ENCODE data around the gene ARHGEF1. TPM values are rescaled to one million over a fixed set of nuclear protein-coding genes. Genes with fewer than 3 reads are reported as not detected.

Gene ARHGEF1
- total RNA-seq, result 40.9 and 68.7 TPM in 2 replicates

DNA sequence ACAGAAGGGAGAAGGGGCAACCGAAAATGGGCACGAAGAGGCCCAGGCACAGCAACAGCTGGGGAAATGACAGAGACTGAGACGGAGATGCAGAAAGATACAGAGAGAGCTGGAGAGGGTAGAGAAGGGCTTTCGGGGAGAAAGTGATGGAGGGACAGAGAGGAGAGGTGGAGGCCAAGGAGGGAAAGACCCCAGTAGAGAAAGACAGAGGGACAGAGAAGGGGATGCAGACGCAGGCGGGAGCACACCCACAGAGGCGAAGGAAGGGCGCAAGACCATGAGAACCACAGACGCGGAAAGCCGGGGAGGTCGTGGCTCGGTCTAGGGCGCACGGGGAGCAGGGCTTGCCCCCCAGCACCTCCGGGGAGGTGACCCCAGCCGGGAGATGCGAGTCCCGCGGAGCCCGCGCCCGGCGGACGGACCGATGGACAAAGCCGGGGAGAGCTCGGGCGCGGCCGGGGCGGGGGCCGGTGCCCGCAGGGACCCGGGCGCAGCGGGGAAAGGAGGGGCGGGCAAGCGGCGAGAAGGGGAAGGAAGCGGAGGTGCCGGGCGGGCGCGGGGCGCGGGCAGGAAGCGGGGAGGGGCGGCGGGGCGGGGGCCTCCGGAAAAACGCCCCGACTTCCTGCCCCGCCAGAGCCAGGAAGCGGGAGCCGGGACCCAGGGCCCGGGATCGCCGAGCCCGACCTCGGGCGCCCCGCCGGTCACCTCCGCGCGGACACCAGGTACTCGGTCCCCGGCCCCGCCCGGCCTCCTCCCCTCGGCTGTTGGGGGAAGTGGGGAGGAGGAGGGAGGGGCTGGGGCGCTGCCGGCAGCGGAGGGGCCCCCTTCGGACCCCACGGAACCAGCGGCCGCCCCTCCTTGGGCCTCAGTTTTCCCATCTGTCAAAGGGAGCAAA is at the start of gene ARHGEF1:
Gene ARHGEF1, plus strand, starts transcription at position 617 of the 895 bp plus-strand sequence. CDS start 4,899 bp downstream, outside the sequence.

DNA sequence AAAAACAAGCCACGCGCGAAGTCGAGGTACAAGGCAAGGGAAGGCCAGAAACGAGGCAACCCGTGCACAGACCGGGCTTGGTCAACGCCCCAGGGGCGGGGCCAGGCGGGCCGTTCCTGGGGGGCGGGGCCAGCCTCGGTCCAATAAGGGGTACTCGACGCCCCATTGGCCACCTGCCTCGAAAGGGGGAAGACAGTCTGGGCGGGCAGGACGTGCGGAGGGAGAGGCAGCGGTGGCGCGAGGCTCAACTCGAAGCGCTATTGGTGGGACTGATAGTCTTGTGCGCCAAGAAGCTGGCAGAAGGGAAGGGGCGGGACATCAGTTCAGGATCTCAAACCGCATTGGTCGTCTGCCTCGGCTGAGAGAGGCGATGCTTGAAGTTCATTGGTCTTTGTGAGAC is 38.4 kb upstream of the ARHGEF1 start, which contains the start of gene LYPD4:
Gene LYPD4, minus strand, starts transcription at position 83 of the 400 bp plus-strand sequence. CDS start 5,398 bp downstream, outside the sequence.

GRCh38 chr19:41845001-41845050 is 38.2 kb upstream of the ARHGEF1 start, which contains the start of gene DMRTC2:
Gene DMRTC2 (plus strand): TSS chr19:41845042. CDS start chr19:41847429, 2,387 bp downstream.

GRCh38 chr19:41859618-41860418 is 23.2 kb upstream of the ARHGEF1 start, which contains the start of gene RPS19:
Gene RPS19 (plus strand): TSS chr19:41860255. CDS start chr19:41860775, 520 bp downstream.

DNA sequence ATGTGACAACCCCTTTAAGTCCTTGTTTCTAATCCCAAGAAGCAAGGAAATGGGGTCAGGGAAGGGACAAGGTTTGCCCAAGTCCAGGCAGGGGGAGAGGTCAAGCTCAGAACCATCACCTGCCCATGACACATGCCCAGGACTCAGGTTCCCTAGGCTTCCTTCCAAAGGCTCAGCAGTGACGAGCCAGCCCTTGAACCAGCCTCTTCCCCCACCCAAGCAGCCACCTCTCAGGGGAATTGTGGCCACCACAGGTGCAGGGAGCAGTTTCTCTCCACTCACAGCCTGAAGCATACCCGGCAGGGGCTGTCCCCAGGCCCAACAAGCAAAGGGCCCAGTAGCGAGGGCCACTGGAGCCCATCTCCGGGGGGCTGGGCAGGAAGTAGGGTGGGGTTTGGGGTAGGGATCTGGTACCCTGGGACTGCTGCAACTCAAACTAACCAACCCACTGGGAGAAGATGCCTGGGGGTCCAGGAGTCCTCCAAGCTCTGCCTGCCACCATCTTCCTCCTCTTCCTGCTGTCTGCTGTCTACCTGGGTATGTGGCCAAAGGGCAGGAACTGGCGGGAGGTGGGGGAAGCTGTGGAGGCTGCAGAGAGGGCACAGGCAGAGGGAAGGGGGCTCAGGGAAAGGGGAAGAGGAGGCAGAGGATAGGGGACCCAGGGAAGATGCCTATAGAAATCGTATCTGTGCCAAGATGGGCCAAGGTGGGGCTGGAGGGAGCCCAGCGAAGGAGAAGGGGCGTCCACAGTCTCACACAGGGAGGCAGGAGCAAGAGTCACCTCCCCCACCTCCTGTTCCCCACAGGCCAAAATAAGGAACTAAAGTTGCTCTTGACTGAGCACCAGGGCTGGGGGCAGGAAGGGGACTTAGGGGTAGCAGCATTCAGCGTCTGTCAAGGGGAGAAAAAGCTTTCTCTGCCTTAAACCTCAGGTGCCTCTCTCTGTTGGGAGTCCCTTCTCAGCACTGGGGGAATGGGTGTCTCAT is 5.8 kb upstream of the ARHGEF1 start, which contains the start of gene CD79A:
Gene CD79A, plus strand, starts transcription at position 433 of the 986 bp plus-strand sequence. Its CDS starts 26 bp downstream, at position 459.

DNA sequence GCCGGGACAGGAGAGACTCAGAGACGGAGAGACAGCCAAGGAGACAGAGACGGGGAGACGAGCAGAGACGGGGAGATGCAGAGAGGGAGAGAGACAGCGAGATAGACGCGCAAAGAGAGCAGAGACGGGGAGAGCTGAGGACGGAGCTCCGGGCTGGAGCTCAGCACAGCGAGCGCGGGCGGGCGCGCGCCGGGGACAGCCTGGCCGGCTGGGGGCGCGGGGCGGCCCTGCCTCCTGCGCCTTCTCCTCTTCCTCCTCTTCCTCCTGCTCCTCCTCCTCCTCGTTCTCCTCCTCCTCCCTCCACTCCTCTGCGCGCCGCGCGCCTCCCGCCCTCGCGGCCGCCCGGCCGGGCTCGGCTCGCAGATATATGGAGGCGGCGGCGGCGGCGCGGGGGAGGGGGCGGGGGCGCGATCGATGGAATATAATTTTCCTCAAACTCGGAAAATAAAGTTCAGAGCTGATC is 45.3 kb downstream of the ARHGEF1 start, which contains the start of gene ERFL:
Gene ERFL, minus strand, starts transcription at position 229 of the 463 bp plus-strand sequence. CDS start 15,530 bp downstream, outside the sequence.

Small RNAs within 50 kb of the gene (small RNA-seq; reads per million reads assigned to genes)
- gene MIR6797 (ENCODE audit: low replicate concordance), result 0.13 reads per million

Other genes with a start within 250 kb of the ARHGEF1 start
- not detected in 2 replicates for gene CEACAM7, start 194.9 kb upstream of the ARHGEF1 start, total RNA-seq
- not detected in 2 replicates for gene CEACAM5, start 174.6 kb upstream of the ARHGEF1 start, total RNA-seq
- not detected in 2 replicates for gene CEACAM6, start 127.7 kb upstream of the ARHGEF1 start, total RNA-seq
- gene CEACAM3, start 86.6 kb upstream of the ARHGEF1 start, total RNA-seq, result not detected in 2 replicates
- not detected in 2 replicates for gene LYPD4, start 38.5 kb upstream of the ARHGEF1 start, total RNA-seq
- not detected in 2 replicates for gene DMRTC2, start 38.1 kb upstream of the ARHGEF1 start, total RNA-seq
- 427 and 1,029 TPM in 2 replicates for gene RPS19, start 22.9 kb upstream of the ARHGEF1 start, total RNA-seq
- 0.22 TPM in 1 of 2 replicates, not detected in the other for gene CD79A, start 5.9 kb upstream of the ARHGEF1 start, total RNA-seq
- under 0.01 TPM in 1 of 2 replicates, not detected in the other for gene ERFL, start 45.3 kb downstream of the ARHGEF1 start, total RNA-seq
- 127 and 236 TPM in 2 replicates for gene RABAC1, start 76.1 kb downstream of the ARHGEF1 start, total RNA-seq
- gene ATP1A3, start 111.0 kb downstream of the ARHGEF1 start, total RNA-seq, result not detected in 2 replicates
- under 0.01 TPM in 1 of 2 replicates, not detected in the other for gene GRIK5, start 187.0 kb downstream of the ARHGEF1 start, total RNA-seq
- 13.6 and 32.6 TPM in 2 replicates for gene ZNF574, start 193.0 kb downstream of the ARHGEF1 start, total RNA-seq
- 11.6 and 17.3 TPM in 2 replicates for gene POU2F2, start 249.3 kb downstream of the ARHGEF1 start, total RNA-seq